GM13977 (cell line): ENCODE data around the gene UBA3.
A peak's percentile ranks its signal among the peaks of the same experiment; 100 is the strongest.

Experiments used
- DNase-seq: peaks from one replicate; pipeline ENCODE4 v3.0.0; 2012; ENCODE audit warnings: low spot score
- in situ Hi-C: fragments of 300-500 bp; cut with MboI; formaldehyde crosslinking; loops from one replicate; pipeline ENCODE4 v1.12.0; 2022; ENCODE audit warnings: low sequenced_read_pairs, low pct_unique_long_range_greater_than_20kb, mixed read lengths, inconsistent platforms; ENCODE audit not compliant: unreplicated experiment
- TF ChIP-seq, protein P1 (sequence below): IDR thresholded peaks from 2 replicates; pipeline ENCODE4 v1.5.1; 2012; ENCODE audit warnings: mild to moderate bottlenecking, control low read depth; ENCODE audit not compliant: insufficient read depth; ENCODE audit errors: extremely low read depth, missing control alignments

The UBA3 gene

DNA sequence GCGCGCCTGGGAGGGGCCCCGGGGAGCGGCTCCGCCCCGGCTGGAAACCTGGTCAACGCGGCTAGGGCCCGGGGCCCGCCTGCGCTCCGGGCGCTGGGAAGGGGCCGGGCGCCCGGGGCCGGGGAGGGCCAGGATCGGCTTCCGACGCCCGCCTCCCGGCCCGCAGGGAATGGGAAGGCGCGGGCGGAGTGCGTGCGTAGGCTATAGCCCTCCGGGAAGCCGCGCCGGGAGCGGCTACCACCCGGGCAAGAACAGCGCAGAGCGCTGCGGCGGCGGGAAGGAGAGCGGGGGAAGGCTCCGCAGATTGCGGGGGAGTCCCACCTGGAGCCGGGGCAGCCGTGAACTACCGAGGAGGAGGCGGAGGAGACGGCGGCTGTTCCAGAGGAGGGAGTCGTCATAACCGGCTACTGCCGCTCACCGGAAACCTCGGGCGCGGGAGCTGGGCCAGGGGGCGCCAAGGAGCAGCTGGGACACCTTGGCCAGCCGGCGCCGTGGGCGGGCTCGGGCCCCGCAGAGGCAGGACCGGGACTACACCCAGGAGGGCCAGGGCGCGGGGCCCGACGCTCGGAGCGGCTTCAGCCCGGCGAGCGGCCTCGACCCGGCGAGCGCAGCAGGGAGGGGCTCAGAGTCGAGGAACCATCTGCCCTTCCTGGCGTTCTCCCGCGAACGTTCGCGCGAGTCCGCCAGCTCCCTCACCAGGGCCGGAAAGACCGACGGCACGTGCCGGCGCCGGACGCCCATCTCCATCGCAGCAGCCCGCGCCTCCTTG is 66.7 kb downstream of the UBA3 start, which contains the start of gene EOGT:
EOGT (minus strand) TSS at position 432 of the 769 bp plus-strand sequence. CDS start 3,838 bp downstream, outside the sequence.
- DNase-seq: peak; percentile 92
- in situ Hi-C loops: no loop called here
- TF ChIP-seq, protein P1, sequence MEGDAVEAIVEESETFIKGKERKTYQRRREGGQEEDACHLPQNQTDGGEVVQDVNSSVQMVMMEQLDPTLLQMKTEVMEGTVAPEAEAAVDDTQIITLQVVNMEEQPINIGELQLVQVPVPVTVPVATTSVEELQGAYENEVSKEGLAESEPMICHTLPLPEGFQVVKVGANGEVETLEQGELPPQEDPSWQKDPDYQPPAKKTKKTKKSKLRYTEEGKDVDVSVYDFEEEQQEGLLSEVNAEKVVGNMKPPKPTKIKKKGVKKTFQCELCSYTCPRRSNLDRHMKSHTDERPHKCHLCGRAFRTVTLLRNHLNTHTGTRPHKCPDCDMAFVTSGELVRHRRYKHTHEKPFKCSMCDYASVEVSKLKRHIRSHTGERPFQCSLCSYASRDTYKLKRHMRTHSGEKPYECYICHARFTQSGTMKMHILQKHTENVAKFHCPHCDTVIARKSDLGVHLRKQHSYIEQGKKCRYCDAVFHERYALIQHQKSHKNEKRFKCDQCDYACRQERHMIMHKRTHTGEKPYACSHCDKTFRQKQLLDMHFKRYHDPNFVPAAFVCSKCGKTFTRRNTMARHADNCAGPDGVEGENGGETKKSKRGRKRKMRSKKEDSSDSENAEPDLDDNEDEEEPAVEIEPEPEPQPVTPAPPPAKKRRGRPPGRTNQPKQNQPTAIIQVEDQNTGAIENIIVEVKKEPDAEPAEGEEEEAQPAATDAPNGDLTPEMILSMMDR: peak; percentile 82

DNA sequence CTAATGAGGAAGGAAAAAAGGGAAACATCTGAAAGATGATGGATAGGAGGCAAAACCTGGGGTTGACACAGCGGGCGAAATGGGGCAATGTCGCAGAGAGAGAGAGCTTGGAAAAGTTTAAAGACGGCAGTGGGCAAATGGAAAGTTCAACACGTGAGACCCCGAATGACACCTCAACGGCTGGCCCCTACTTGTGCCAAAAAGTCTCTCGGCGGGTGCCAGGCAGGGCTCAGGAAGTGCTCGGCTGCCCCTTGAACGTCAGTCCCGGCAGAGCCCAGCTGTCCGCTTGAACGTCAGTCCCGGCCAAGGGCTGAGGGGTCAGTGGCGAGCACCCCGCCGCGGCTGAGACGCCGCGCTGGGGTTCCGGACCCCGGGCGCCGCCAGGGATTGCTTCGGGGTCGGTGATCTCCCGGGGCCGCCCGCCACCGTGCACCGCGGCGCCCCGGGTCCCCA is 67.3 kb downstream of the UBA3 start:
- peak; percentile 75 for DNase-seq
- TF ChIP-seq, protein P1: no peak
- in situ Hi-C loops: no loop called here

DNA sequence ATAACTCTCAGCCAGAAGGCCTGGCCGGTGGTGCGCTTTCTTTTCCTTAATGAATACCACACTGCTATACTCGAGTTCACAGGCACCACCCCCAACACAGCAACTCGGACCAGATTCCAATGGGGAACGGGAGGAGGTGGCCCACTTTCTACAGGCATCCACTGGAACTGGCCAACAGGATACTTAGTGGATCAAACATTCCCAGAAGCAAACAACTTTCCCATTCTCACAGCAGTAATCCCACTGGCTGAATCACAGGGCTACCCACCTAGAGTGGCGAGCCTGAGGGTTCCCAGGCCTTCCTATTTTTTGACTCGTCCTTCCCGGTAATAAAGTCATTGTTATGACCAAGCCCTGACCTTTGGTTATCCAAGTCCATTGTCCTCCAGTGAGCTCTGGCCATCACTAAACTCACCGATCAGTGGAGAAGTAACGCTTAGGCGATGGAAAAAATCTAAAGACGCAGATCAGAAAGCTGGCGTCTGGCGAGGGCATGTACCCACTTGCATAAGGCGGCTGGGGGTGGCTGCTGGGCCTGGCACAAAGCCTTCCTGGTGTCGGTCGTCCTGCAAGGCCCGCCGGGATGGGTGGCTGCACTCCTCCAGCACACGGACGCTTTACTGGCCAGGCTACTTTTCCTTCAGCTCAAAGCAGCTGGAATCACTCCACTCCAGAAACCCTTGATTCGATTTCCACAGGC is 67.9 kb downstream of the UBA3 start:
- no peak for DNase-seq
- in situ Hi-C loops: no loop called here
- TF ChIP-seq, protein P1: no peak

DNA sequence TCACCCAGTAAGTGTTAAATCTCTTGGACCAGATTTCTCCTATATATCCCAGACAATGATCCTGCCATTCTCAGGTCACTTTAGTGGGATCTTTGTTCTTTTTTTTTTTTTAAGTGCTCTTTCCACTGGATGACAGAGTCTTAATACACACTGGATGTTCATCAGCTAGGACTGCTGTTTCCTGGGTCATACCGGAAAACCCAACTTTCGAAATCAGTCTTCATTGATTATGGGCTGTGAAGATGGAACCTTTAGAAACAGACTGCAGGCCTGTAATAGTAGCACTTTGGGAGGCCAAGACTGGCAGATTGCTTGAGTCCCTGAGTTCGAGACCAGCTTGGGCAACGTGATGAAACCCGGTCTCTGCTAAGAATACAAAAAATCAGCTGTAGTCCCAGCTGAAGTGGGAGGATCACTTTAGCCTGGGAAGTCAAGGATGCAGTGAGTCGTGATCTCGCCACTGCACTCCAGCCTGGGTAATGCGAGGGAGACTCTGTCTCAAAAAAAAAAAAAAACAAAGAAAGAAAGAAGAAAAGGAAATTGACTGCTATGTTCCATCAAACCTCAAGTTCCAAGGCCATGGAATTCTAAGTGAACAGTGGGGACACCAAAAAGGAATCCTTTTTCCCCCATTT is 69.0 kb downstream of the UBA3 start:
- TF ChIP-seq, protein P1: no peak
- in situ Hi-C loops: no loop called here
- no peak for DNase-seq

DNA sequence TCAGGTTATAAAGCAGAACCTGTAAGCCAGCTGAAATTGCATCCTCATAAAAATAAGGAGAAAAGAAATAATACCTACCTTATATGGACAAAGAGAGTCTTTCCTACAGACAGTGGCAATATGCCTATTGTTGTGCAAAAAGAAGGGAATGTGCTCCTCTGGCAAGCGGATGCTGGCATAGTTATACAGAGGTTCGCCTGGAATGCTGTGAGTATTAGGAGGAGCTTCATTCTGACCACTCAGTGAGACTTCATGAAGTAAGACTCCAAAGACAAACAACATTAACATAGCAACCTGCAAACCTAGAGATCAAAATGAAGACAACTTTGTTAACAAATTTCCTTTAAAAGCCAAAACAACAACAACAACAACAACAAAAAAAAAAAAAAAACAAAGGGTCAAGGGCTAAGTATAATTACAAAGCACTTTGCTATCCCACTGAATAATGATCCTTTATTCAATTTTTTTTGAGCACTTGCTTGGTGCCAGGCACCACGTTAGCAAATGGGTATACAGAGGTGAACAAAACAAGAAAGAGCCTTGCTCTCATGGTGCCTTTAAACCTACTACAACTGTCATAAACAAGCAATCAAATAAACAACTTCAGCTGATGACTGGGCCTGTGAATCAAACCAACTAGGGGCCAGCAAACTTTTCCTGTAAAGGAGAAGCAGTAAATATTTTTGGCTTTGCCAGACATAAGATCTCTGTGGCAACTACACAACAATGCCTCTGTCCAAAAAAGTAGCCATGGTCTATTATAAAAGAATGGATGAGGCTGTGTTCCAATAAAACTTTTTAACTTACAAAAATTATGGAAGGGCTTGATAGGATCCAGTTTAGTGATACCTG is 70.4 kb downstream of the UBA3 start:
- in situ Hi-C loops: no loop called here
- TF ChIP-seq, protein P1: no peak
- DNase-seq: no peak

DNA sequence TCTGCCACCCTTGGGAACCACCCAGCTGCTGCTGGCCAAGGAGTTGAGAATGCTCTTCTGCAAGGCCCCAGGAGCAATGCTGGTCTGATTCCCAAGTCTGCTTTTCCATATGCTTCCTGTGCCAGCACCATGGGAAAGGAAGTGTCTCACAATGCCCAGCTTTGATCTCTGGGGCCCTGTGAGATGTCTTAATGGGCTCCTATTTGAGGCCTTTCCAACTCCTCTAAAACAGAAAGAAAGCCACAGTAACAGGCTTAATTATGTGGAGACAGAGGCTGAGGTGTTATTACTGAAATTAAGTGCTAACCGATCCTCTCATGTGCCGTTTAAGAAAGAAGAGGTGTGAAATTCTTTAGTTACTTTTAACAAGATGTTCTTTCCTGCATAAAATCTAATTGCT is 71.2 kb downstream of the UBA3 start:
- in situ Hi-C loops: no loop called here
- TF ChIP-seq, protein P1: no peak
- no peak for DNase-seq
